Breast epithelium (tissue), 4 donors: ENCODE data around the gene GMPS. TPM values are rescaled to one million over a fixed set of nuclear protein-coding genes. Genes with fewer than 3 reads are reported as not detected.
"Not testable (repeated sequence)": the region's sequence is repeated elsewhere in the genome, so short reads cannot be mapped to it uniquely, and the experiment has no call there.

Source experiments
- DNase-seq, 2 donors: peaks; one replicate each; pipeline ENCODE4 v3.0.0-alpha.2; 2019; ENCODE audit warnings: low spot score in 2 of 2
- H3K27ac ChIP-seq, 2 donors: fragments of 200-600 bp; sonication (generic) in 1 of 2; one replicate each; pipeline ENCODE4 v1.5.1; 2016 to 2019; ENCODE audit warnings: mild to moderate bottlenecking in 1 of 2
- H3K27me3 ChIP-seq, 2 donors: fragments of 200-600 bp; sonication (generic) in 1 of 2; one replicate each; pipeline versions ENCODE4 v1.5.1 to v1.6.0; 2017 to 2019; ENCODE audit warnings: control low read depth in 1 of 2, mild to moderate bottlenecking in 1 of 2
- H3K36me3 ChIP-seq: fragments of 200-600 bp; one replicate; pipeline ENCODE4 v1.5.1; 2019
- H3K4me1 ChIP-seq, 2 donors: fragments of 200-600 bp; sonication (generic); one replicate each; pipeline ENCODE4 v1.5.1; 2016 to 2019; ENCODE audit warnings: control low read depth in 1 of 2
- H3K4me3 ChIP-seq, 3 donors: fragments of 200-600 bp; sonication (generic); 1 replicate in 2 of 3; 2 replicates in 1 of 3; pipeline ENCODE4 v1.5.1; 2016 to 2019; ENCODE audit warnings: mild to moderate bottlenecking in 3 of 3, moderate library complexity in 2 of 3
- H3K9me3 ChIP-seq, 2 donors: fragments of 200-600 bp; sonication (generic) in 1 of 2; one replicate each; pipeline ENCODE4 v1.5.1; 2016 to 2019; ENCODE audit warnings: control low read depth in 1 of 2
- POLR2A ChIP-seq: fragments of 450-650 bp; IDR thresholded peaks from one replicate; pipeline ENCODE4 v1.6.1; 2016; ENCODE audit warnings: antibody characterized with exemption, mild to moderate bottlenecking, moderate library complexity
- POLR2AphosphoS5 ChIP-seq, 3 donors: sonication (generic); formaldehyde crosslinking; IDR thresholded peaks; one replicate each; pipeline ENCODE4 v1.6.1; 2017; ENCODE audit warnings: antibody characterized with exemption in 3 of 3
- intact Hi-C: fragments of 100-400 bp; cut with DNase I; formaldehyde crosslinking; loops from one replicate; pipeline ENCODE4 v1.15.1; 2023; ENCODE audit warnings: low total_unique reads
- total RNA-seq, 3 donors: library from RNA; depleted of rRNA; stranded (reverse); fragments of >200 nt; gene quantifications; one replicate each; pipeline ENCODE4 v1.1.0, GENCODE V29; 2016
- TF ChIP-seq, protein P1 (sequence below), 3 donors: fragments of 450-650 bp; IDR thresholded peaks; one replicate each; pipeline ENCODE4 v1.5.1; 2016 to 2017; ENCODE audit warnings: antibody characterized with exemption in 3 of 3, mild to moderate bottlenecking in 3 of 3, moderate library complexity in 3 of 3

GMPS gene
- total RNA-seq, 3 donors from 2014 or later = 25.6 to 37.6 (median 36.1) TPM

DNA sequence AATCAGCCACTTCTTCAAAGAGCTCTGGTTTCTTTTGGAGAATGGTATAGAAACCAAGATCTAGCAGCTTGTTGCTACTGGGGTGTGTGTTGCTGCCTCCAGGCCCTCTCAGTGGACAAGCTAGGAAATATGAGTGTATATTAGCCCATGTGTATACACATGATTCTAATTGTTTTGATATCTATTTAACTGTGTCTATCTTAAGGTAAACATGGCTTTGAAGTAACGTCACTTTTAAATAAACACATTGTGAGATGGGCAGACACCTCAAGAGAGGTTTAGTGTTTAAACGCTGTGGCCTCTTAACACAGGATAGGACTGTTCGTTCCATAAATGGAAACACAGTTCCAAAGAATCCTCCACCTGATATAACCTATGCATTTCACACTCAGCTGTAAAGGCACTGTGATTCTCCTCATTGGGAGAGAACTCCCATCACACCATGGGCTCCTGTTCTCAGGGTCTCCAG, 87.0 kb downstream of the GMPS start:
- no peaks in the 10 kb centered on the region for H3K9me3 ChIP-seq
- H3K27ac ChIP-seq = no peak overlapping the region
- intact Hi-C loops = no loop called here
- TF ChIP-seq, protein P1, sequence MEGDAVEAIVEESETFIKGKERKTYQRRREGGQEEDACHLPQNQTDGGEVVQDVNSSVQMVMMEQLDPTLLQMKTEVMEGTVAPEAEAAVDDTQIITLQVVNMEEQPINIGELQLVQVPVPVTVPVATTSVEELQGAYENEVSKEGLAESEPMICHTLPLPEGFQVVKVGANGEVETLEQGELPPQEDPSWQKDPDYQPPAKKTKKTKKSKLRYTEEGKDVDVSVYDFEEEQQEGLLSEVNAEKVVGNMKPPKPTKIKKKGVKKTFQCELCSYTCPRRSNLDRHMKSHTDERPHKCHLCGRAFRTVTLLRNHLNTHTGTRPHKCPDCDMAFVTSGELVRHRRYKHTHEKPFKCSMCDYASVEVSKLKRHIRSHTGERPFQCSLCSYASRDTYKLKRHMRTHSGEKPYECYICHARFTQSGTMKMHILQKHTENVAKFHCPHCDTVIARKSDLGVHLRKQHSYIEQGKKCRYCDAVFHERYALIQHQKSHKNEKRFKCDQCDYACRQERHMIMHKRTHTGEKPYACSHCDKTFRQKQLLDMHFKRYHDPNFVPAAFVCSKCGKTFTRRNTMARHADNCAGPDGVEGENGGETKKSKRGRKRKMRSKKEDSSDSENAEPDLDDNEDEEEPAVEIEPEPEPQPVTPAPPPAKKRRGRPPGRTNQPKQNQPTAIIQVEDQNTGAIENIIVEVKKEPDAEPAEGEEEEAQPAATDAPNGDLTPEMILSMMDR (IDR thresholded peaks at IDR 0.05) = no peak
- TF ChIP-seq POLR2AphosphoS5 (IDR thresholded peaks at IDR 0.05) (no peak), POLR2A (no peak)
- H3K4me1 ChIP-seq = no peaks in the 10 kb centered on the region
- H3K36me3 ChIP-seq = no peaks in the 10 kb centered on the region
- no peak overlapping the region for H3K4me3 ChIP-seq
- no peaks in the 10 kb centered on the region for H3K27me3 ChIP-seq
- DNase-seq = no peak

DNA sequence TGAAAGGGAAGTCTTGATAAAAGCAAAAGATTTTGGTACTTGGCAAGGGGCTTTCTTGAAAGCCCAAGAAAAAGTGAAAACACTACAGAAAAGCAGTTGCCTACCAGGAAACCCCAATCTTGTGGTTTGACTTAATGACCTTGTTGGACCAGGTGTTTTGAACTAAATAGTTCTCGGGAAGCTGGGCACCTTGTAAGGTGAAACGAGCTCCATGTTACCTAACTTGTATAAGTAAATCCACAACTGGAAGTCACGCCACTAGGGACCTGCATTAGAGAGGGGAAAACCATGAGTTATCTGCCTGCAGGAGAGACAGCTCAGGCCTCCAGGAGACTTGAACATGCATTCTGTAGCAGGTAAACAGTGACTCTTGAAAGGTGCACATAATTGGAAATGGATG, 88.2 kb downstream of the GMPS start:
- TF ChIP-seq POLR2AphosphoS5 (IDR thresholded peaks at IDR 0.05) (no peak), POLR2A (no peak)
- TF ChIP-seq, protein P1 (IDR thresholded peaks at IDR 0.05) = no peak
- Histone ChIP-seq H3K36me3 (no peaks in the 10 kb centered on the region), H3K27ac (no peak overlapping the region), H3K4me3 (no peak overlapping the region), H3K4me1 (no peaks in the 10 kb centered on the region), H3K27me3 (no peaks in the 10 kb centered on the region), H3K9me3 (no peaks in the 10 kb centered on the region)
- intact Hi-C loops = no loop called here
- DNase-seq = no peak

DNA sequence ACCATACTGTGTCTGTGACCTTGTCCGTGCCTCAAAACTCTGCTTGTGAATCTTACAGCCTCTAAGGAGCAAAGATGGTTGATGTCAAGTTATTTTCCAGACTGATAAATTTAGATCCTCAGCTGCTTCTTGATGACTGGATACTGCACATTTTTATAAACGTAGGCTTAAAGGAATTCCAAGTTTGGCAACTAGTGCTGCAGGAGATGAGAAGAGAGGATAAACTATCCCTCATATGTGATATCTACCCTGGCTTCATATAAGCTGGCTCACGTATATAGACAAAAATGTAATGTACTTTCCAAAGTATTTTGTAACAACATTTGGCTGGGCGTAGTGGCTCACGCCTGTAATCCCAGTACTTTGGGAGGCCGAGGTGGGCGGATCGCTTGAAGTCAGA, 89.6 kb downstream of the GMPS start:
- H3K4me3 ChIP-seq = no peak overlapping the region
- no peak overlapping the region for H3K27ac ChIP-seq
- no peak for DNase-seq
- no peak for TF ChIP-seq POLR2AphosphoS5 (IDR thresholded peaks at IDR 0.05)
- TF ChIP-seq, protein P1 (IDR thresholded peaks at IDR 0.05) = no peak
- no peak for TF ChIP-seq POLR2A
- H3K4me1 ChIP-seq = no peaks in the 10 kb centered on the region
- no peaks in the 10 kb centered on the region for H3K9me3 ChIP-seq
- intact Hi-C loops = no loop called here
- H3K27me3 ChIP-seq = no peaks in the 10 kb centered on the region
- no peaks in the 10 kb centered on the region for H3K36me3 ChIP-seq

DNA sequence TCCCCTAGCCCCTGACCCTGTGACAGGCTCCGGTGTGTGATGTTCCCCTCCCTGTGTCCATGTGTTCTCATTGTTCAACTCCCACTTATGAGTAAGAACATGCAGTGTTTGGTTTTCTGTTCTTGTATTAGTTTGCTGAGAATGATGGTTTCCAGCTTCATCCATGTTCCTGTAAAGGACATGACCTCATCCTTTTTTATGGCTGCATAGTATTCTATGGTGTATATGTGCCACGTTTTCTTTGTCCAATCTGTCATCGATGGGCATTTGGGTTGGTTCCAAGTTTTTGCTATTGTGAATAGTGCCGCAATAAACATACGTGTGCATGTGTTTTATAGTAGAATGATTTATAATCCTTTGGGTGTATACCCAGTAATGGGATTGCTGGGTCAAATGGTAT, 90.6 kb downstream of the GMPS start:
- DNase-seq, intact Hi-C loops, H3K9me3 ChIP-seq, H3K36me3 ChIP-seq, H3K27ac ChIP-seq, H3K4me1 ChIP-seq, H3K27me3 ChIP-seq, H3K4me3 ChIP-seq: not testable (repeated sequence)

DNA sequence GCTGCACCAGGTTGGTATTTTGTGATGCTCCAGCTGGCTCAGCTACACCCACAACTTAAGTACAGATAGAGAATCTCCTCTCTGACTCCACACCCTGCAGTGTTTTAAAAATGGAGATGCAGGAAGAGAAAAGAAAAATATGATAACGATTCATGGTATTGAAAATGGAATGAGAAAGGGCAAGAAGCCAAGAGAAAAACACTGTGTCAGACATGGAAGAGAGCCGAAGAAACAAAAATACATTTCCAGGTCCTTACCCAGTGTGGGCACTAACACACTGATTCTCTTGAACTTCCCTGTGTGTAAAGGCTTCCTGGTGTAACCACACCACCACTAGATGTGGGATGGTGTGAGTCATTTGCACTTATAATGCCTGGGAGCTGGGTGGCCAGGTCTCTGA, 93.1 kb downstream of the GMPS start:
- H3K27me3 ChIP-seq = no peaks in the 10 kb centered on the region
- H3K9me3 ChIP-seq = no peaks in the 10 kb centered on the region
- no peak overlapping the region for H3K4me3 ChIP-seq
- no peaks in the 10 kb centered on the region for H3K36me3 ChIP-seq
- DNase-seq = no peak
- H3K4me1 ChIP-seq = no peaks in the 10 kb centered on the region
- no peak overlapping the region for H3K27ac ChIP-seq
- TF ChIP-seq, protein P1 (IDR thresholded peaks at IDR 0.05) = no peak
- intact Hi-C loops = no loop called here

DNA sequence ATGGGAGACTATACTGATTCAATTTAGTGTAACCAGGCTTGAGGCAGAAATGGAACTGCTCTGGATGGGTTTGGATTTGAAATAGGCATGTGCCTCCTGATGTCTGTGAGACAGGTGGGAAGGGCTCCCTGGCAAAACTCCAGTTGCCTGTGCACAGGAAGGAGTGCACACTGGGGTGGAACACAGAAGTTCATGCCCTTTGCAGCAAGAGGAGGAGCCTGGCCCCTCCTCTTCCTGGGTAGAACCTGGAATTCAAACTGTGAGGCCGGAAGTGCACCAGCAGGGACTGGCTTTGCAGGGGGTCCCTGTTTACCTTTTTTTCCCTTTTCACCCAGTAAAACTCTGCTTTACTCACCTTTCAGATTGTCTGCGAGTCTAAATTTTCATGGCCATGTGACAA, 99.9 kb downstream of the GMPS start:
- Histone ChIP-seq H3K4me3 (no peak overlapping the region), H3K36me3 (no peaks in the 10 kb centered on the region), H3K27ac (no peak overlapping the region), H3K4me1 (no peaks in the 10 kb centered on the region), H3K9me3 (no peaks in the 10 kb centered on the region), H3K27me3 (no peaks in the 10 kb centered on the region)
- intact Hi-C loops = no loop called here
- TF ChIP-seq POLR2A (no peak), POLR2AphosphoS5 (IDR thresholded peaks at IDR 0.05) (no peak)
- TF ChIP-seq, protein P1 (IDR thresholded peaks at IDR 0.05) = no peak
- no peak for DNase-seq
